ENCODE data around the gene DRG2.

- TF ChIP-seq CTCF (IDR thresholded peaks at IDR 0.05) (no peak), EP300 (IDR thresholded peaks at IDR 0.05) (no peak), POLR2AphosphoS5 (IDR thresholded peaks at IDR 0.05) (no peak), POLR2A (IDR thresholded peaks at IDR 0.05) (no peak)
These were observed 49.4 kb upstream of the DRG2 start for GRCh38 chr17:18038149-18038850.
